Hematopoietic multipotent progenitor cell treated with erythropoietin and hydrocortisone succinate and interleukin-3 and kit ligand, for 4 days (in vitro differentiated cells): ENCODE results near the gene RNASE11.
"Not testable (repeated sequence)": the region's sequence is repeated elsewhere in the genome, so short reads cannot be mapped to it uniquely, and the experiment has no call there.

ENCODE experiments used
- DNase-seq: peaks from one replicate; pipeline ENCODE4 v3.0.0-alpha.2; 2015

RNASE11 gene

GRCh38 chr14:20578325-20578724, 9.5 kb downstream of the RNASE11 start:
- no peak for DNase-seq

GRCh38 chr14:20572382-20572990, 15.3 kb downstream of the RNASE11 start:
- not testable (repeated sequence) for DNase-seq

GRCh38 chr14:20570720-20571119, 17.1 kb downstream of the RNASE11 start:
- DNase-seq: not testable (repeated sequence)

- not testable (repeated sequence) for DNase-seq
Observed at GRCh38 chr14:20569865-20570264, 17.9 kb downstream of the RNASE11 start.

- DNase-seq: no peak
Observed at GRCh38 chr14:20569066-20569465, 18.7 kb downstream of the RNASE11 start.

- no peak for DNase-seq
Observed at GRCh38 chr14:20568393-20568792, 19.4 kb downstream of the RNASE11 start.

- not testable (repeated sequence) for DNase-seq
Observed at GRCh38 chr14:20567199-20567598, 20.6 kb downstream of the RNASE11 start.

- DNase-seq: no peak
Observed at GRCh38 chr14:20564501-20564997, 23.3 kb downstream of the RNASE11 start.

GRCh38 chr14:20563971-20564370, 23.8 kb downstream of the RNASE11 start:
- peak; percentile 69 for DNase-seq

- DNase-seq: no peak
Observed at GRCh38 chr14:20560961-20561360, 26.8 kb downstream of the RNASE11 start, which contains the start of gene RNASE9. Gene RNASE9 (minus strand): TSS chr14:20561047.

GRCh38 chr14:20559461-20559904, 28.3 kb downstream of the RNASE11 start:
- no peak for DNase-seq

GRCh38 chr14:20557212-20557542, 30.6 kb downstream of the RNASE11 start:
- DNase-seq: no peak

GRCh38 chr14:20556500-20557211, 31.1 kb downstream of the RNASE11 start:
- peak; percentile 67 for DNase-seq

GRCh38 chr14:20555845-20556244, 32.0 kb downstream of the RNASE11 start:
- no peak for DNase-seq

GRCh38 chr14:20553024-20553423, 34.8 kb downstream of the RNASE11 start:
- DNase-seq: no peak

GRCh38 chr14:20551606-20552005, 36.2 kb downstream of the RNASE11 start:
- DNase-seq: no peak

GRCh38 chr14:20550926-20551325, 36.9 kb downstream of the RNASE11 start:
- no peak for DNase-seq

- no peak for DNase-seq
Observed at GRCh38 chr14:20548414-20549158, 39.2 kb downstream of the RNASE11 start.

- no peak for DNase-seq
Observed at GRCh38 chr14:20546877-20547276, 40.9 kb downstream of the RNASE11 start.

- DNase-seq: no peak
Observed at GRCh38 chr14:20539906-20540305, 47.9 kb downstream of the RNASE11 start.
